GM19099 (cell line): ENCODE results near the gene MCOLN1.

Experiments used
- POLR2A ChIP-seq: IDR thresholded peaks from 3 replicates; pipeline ENCODE4 v1.6.1; 2011; ENCODE audit warnings: low read depth; ENCODE audit not compliant: insufficient read length; ENCODE audit errors: extremely low read depth

The MCOLN1 gene

DNA sequence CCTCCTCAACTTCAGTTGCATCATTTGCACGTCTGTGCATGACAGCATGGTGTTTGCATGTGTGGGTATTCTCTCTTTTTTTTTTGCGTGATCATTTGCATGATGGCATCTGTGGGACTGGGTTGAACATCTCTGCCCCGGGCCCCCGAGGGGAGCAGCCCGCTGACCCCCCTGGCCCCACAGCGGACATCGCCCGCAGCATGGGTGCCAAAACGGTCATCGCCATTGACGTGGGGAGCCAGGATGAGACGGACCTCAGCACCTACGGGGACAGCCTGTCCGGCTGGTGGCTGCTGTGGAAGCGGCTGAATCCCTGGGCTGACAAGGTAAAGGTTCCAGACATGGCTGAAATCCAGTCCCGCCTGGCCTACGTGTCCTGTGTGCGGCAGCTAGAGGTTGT lies 36.2 kb downstream of the MCOLN1 start:
- no peak for TF ChIP-seq POLR2A

- TF ChIP-seq POLR2A, result no peak
Measured at GRCh38 chr19:7559102-7559501, 36.7 kb downstream of the MCOLN1 start.

- TF ChIP-seq POLR2A, result no peak
Measured at GRCh38 chr19:7560255-7560654, 37.8 kb downstream of the MCOLN1 start.

GRCh38 chr19:7561325-7561724 lies 38.9 kb downstream of the MCOLN1 start:
- TF ChIP-seq POLR2A, result no peak

DNA sequence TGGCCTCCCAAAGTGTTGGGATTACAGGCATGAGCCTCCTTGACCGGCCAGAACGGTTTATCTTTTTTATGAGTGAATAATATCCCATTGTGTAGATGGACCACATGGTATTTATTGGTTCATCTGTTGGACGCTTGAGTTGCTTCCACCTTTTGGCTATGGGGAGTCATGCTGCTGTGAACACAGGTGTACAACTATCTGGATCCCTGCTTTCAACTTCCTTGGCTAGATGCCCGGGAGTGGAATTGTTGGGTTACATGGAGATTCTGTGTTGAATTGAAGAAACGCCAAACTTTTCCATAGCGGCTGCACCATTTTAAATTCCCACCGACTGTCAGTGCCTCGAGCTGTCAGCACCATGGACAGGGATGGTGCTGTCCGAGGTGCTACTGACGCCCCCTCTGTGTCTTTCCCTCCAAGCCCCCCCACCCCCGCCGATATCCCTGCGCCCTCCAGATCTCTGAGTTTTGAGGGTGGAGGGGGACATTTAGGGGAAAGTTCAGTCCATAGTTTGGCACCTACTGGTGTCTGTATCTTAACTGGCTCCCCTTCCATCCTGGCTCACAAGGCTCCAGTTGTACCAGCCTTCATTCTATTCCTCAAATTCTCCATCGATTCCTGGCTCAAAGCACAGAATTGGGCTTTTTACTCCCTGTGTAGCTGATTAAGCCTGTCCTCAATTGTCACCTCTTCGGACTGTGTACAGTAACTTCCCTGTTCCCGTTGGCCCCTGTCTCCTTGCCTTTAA lies 40.4 kb downstream of the MCOLN1 start:
- no peak for TF ChIP-seq POLR2A

- TF ChIP-seq POLR2A, result no peak
Measured at GRCh38 chr19:7564866-7565265, 42.4 kb downstream of the MCOLN1 start.

GRCh38 chr19:7565332-7565731 lies 42.9 kb downstream of the MCOLN1 start:
- TF ChIP-seq POLR2A, result no peak

- no peak for TF ChIP-seq POLR2A
Measured at GRCh38 chr19:7570761-7571160, 48.3 kb downstream of the MCOLN1 start.

DNA sequence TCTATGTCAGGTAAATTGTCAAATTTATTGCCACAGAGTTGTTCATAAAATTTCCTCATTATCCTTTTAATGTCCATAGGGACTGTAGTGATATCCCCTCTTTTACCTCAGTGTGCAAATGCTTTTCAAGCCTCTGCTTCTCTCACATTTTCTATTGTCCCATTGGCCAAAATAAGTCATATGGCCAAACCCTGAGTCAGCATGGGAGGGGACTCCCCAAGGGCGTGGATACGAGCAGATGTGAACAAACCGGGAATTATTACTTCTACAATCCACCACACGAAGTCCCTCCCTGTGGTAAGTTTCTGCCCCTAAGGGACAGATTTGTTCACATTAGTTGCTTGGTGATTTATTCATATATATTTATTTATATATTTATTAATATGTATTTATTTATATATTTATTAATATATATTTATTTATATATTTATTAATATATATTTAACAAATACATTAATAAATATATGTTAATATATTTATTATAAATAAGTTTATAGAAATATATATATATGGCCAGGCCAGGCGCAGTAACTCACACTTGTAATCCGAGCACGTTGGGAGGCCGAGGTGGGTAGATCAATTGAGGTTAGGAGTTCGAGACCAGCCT lies 53.1 kb downstream of the MCOLN1 start:
- no peak for TF ChIP-seq POLR2A

DNA sequence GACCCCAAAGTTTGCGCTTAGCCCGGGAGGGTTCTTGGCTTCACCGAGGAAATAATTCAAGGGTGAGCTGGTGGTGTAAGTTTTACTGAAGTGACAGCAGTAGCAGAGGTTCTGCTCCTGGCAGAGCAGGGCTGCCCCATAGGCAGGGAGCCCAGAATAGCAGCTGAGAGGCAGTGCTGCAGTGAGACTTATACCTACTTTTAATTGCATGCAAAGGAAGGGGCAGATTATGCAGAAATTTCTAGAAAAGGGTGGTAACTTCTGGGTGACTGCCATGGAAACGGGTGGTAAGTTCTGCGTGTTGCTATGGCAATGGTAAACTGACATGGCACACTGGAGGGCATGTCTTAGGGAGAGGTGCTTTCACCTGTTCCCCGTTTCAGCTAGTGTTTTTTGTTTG lies 55.7 kb downstream of the MCOLN1 start:
- no peak for TF ChIP-seq POLR2A

DNA sequence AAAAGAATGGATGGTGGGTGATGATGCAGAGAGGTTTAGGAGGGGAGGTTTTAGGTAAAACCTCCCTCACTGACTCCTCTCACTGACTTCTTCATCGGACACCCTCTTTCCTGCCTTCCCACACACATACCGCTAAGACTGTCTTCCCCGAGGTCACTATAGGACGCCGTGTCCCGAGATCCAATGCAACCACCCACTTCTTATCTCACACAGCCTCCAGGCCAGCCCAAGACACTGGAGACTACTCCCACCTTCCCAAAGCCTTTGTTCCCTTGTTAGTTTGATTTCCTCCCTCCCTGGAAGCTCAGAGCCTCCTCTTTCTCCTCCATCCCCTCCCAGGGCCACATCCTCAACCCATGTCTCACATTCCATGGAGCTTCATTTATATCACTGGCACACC lies 56.8 kb downstream of the MCOLN1 start:
- no peak for TF ChIP-seq POLR2A

- TF ChIP-seq POLR2A, result no peak
Measured at GRCh38 chr19:7582446-7582845, 60.0 kb downstream of the MCOLN1 start.
